T47D (cell line): ENCODE results near the gene STARD7.
"Not testable (repeated sequence)": the region's sequence is repeated elsewhere in the genome, so short reads cannot be mapped to it uniquely, and the experiment has no call there.

ENCODE experiments used
- DNase-seq, 2 experiments: peaks; one replicate each; pipeline versions ENCODE4 v3.0.0 to v3.0.0-alpha.2; 2011 to 2012; ENCODE audit warnings: low read depth in 1 of 2, low spot score in 1 of 2
- JUND ChIP-seq: IDR thresholded peaks from 2 replicates; pipeline ENCODE4 v1.6.1; 2012; ENCODE audit warnings: low read depth
- in situ Hi-C: cut with HindIII; loops from 2 replicates; pipeline ENCODE4 v1.10.0; 2016; ENCODE audit warnings: low sequenced_read_pairs, low pct_unique_long_range_greater_than_20kb

STARD7 gene

DNA sequence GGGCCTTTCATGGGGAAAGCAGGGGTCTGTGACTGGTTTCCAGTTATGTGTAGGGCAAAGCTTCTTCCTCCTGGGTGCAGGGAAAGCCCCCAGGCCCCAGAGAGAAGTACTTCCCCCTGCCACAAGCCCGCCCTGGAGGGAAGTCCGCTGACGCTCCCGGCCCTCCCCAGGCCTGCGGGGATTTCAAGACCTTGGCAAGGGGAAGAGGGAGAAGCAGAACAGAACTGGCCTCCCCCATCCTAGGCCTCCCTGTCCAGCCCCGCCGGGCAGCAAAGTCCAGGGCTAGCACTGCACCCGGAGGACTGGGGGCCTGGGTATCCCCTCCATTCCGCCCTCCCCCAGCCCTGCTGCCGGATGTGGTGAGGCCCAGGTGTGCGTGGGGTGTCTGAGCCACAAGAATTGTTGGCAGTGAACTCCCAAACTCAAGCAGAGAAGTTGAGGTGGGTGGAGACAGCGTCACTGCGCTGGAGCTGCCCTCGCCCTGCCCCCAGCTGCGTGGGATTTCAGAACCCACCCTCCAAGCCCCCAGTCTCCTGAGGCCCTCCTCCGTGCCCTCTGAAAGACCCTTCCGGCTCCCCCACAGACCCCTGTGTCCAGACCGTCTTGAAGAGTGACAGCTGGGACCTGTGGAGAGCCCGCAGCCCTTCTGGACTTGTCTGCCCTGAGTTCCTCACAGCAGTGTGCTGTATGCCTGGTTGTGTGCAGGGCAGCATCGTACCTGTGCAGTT lies 62.3 kb downstream of the STARD7 start:
- TF ChIP-seq JUND: no peak
- in situ Hi-C loops: no loop called here
- no peak for DNase-seq

DNA sequence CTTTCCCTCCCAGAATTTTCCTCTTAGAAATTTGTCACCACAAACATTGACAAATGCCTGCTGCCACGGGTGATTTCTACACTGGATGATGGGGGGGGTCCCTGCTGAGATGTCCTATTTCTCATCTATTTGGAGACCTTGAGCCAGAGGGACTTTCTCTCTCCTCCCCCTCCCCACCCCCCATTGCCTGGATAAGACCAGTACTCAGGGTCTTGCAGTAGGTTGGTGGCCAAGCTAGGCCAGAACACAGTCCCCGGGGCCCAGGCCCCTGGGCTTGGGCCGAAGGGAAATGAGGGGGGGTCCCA lies 62.8 kb downstream of the STARD7 start:
- TF ChIP-seq JUND: no peak
- in situ Hi-C loops: no loop called here

GRCh38 chr2:96145036-96145847 lies 63.4 kb downstream of the STARD7 start, which contains the start of gene DUSP2:
Gene DUSP2, minus strand, starts transcription at chr2:96145440. Its CDS starts 86 bp downstream, at chr2:96145354.
- DNase-seq: peak; percentile 80 to 82
- TF ChIP-seq JUND: no peak
- in situ Hi-C loops: no loop called here

More for the DNA sequence above, 62.8 kb downstream of the STARD7 start:
- DNase-seq: no peak

- peak in 1 of 2 experiments; percentile 16 for DNase-seq
- no peak for TF ChIP-seq JUND
- in situ Hi-C loops: no loop called here
Measured at GRCh38 chr2:96144481-96145035, 64.1 kb downstream of the STARD7 start.

DNA sequence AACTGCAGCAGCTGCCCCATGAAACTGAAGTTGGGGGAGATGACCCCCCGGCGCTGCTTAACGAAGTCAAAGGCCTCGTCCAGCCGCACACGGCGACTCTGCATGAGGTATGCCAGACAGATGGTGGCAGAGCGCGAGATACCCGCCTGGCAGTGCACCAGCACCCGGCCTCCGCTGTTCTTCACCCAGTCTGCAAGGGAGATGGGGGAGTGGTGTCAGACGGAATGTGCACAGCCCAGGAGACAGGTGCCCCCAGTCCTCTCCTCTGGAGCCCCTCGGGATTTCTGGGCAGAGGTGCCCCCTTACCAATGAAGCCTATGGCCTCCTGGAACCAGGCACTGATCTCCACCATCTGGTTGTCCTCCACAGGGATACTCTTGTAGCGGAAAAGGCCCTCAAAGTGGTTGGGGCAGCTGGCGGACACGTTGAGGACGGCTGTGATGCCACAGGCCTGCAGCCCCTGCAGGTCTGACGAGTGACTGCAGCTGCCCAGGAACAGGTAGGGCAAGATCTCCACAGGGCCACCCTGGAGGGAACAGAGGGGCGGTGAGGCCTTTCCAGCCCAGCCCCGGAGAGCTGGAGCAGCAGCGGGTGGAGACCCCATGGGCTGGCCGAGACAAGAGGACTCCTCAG lies 64.7 kb downstream of the STARD7 start:
- DNase-seq: peak; percentile 62
- TF ChIP-seq JUND: no peak
- in situ Hi-C loops: no loop called here

GRCh38 chr2:96143231-96143847 lies 65.3 kb downstream of the STARD7 start:
- no peak for DNase-seq
- no peak for TF ChIP-seq JUND
- in situ Hi-C loops: no loop called here

GRCh38 chr2:96142217-96143113 lies 66.2 kb downstream of the STARD7 start:
- DNase-seq: no peak
- in situ Hi-C loops: no loop called here
- TF ChIP-seq JUND: no peak

DNA sequence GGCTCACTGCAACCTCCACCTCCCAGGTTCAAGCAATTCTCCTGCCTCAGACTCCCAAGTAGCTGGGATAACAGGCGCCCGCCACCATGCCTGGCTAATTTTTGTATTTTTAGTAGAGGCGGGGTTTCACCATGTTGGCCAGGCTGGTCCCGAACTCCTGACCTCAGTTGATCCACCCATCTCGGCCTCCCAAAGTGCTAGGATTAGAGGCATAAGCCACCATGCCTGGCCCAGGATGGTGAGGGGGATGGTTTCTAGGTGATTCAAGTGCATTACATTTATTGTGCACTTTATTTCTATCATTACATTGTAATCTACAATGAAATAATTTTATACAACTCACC lies 67.0 kb downstream of the STARD7 start:
- in situ Hi-C loops, DNase-seq: not testable (repeated sequence)

GRCh38 chr2:96140941-96141623 lies 67.5 kb downstream of the STARD7 start:
- in situ Hi-C loops: no loop called here
- no peak for DNase-seq
- TF ChIP-seq JUND: no peak

GRCh38 chr2:96139181-96139758 lies 69.4 kb downstream of the STARD7 start:
- TF ChIP-seq JUND: no peak
- in situ Hi-C loops: no loop called here
- DNase-seq: no peak
